Head of caudate nucleus (tissue), 42 donors: Measurements from ENCODE around the gene IMMP2L.
A peak's percentile ranks its signal among the peaks of the same experiment; 100 is the strongest.
"Not testable (repeated sequence)": the region's sequence is repeated elsewhere in the genome, so short reads cannot be mapped to it uniquely, and the experiment has no call there.

Experiments used
- DNase-seq, 42 donors: peaks; one replicate each; pipeline versions ENCODE4 v3.0.0 to v3.0.0-alpha.2; 2020 to 2021; ENCODE audit warnings: mixed read lengths in 7 of 42
- intact Hi-C: fragments of 100-400 bp; cut with DNase I; formaldehyde crosslinking; loops from one replicate; pipeline ENCODE4 v1.15.0; 2022

The IMMP2L gene

DNA sequence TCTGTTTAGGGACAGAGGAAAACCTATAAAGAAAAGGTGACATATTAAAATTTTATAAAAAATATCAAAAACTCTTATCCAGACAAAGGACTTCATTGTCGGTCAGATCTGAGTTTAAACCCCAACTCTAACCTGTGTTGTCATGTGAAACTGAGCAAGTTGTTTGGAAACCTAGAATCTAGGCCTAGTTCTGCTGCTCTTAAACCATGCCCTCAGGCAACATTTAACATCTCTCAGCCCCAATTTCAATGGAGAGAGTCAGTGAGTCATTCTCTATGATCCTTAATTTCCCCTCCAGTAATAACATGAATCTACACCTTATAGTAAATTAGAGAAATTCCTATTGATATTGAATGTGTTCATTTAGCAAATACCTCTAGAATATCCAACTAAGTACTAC, 192.3 kb downstream of the IMMP2L start:
- DNase-seq, result no peak
- intact Hi-C loops, result no loop called here

DNA sequence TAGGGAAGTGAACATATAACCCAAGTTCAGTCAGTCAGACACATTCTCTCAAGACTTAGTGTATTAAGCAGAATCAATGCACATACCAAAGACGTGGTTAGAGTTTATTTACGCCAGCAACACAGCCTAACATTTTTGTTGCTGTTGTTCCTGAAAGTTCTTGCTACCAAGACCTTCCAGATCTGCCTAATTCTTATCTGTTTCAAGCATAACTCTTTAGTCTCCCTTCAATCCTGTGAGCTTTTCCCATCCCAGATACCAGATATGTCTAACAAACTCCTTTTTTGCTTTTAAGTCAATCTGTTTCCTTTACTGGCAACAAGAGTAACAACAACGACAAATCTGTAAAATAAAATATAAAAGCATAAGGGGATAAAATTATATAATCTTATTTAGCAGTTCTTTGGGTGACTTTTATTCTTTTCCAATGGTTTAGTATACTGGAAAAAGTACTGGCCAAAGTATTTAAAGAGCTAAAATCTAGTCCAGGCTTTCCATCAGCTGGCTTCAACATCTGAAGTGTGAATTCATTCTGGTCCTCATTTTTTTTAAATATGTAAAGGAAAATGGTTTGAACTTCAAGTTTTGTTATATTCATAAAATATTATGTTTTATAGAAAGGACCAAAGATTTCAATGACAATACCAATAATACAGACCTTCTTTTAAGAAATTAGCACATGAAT, 193.8 kb downstream of the IMMP2L start:
- DNase-seq, result no peak
- intact Hi-C loops, result no loop called here

DNA sequence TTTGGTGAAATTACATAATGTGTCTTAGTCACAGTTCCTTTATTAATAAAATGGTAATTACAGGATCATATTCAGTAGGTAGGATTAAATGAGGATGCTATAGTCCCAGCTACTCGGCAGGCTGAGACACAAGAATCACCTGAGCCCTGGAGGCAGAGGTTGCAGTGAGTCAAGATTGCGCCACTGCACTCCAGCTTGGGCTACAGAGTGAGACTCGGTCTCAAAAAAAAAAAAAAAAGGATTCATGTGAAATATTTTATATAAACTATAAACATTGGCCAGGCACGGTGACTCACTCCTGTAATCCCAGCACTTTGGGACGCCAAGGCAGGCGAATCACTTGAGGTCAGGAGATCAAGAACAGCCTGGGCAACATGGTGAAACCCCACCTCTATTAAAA, 197.9 kb downstream of the IMMP2L start:
- peak in 19 of 42 donors; percentile 1 to 63 (median 17) for DNase-seq
- intact Hi-C loops, result no loop called here

DNA sequence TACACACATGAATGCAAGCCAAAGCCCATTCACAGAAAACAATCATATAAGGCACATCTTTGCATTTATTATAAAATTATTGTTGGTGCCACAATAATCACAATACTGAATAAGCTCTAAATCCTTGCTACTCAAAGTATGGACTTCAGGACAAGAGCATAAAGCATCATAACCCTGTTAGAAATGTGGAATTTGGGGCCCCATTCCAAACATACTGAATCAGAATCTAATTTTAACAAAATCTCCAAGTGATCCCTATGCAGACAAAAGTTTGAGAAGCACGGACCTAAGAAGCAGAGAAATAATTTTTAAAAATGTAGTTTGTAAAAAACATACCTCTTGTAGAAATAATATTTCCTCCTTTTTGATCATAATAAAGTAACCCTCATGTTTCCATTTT, 199.2 kb downstream of the IMMP2L start:
- DNase-seq, result no peak
- intact Hi-C loops, result no loop called here

DNA sequence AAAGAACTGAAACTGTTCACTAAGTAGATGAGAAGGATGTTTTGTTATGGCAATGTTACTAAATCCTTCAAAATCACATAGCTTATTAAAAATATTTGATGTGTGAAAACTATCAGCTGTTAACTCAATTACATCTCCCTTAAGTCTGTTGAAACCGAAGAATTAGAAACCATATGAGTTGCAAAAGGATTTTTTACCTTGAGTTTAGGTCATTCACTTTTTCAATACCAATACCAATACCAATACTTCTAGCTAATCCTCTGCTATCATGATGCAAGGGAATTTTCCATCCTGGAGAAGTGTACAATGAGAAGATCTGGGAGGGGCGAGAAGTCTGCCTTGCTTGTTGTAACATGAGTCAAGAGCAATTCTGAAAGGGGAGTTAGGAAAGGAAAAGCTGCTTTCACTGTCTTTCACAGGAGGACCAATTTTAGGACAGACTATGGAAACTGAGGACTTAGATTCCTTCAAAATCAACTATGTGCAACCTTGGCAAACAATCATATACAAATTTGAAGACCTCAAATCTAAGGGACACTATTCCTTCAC, 199.7 kb downstream of the IMMP2L start:
- DNase-seq, result no peak

DNA sequence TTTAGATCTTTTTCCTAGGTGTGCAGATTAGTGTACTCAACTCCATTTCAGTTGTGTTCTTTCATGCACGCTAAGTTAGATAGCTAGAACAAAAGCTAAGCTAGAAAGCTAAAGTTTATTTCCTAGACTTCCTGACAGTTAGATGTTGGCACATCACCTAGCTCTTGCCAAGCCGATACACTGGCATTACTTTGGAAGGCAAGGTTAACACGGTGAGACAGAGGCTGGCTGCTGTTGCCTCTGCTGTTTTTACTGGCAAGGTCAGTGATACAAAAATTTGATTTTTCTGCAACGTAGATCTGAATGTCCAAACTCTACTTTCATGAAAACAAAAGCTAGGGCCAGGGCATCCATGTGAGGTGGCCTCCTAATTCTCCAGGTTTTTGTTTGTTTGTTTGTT, 203.4 kb downstream of the IMMP2L start:
- intact Hi-C loops, result no loop called here
- no peak for DNase-seq

More for the DNA sequence above, 199.7 kb downstream of the IMMP2L start:
- intact Hi-C loops, result no loop called here

DNA sequence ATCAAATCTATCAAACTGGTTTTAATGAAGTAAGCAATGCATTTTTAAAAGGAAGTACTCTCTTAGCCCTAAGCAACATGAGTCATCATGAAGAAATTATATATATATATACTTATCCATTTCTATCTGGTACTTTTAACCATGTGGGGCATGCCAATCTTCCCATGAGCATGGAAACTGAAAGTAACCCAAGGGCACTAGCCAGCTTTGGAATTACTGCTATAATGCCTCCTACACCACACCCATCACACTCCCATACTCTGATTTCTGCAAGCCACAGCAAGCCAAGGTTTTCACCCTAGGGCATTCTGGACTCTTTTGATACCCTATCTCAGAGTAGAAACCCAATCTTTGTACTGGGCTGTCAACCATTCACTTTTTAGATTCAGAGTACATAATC, 204.6 kb downstream of the IMMP2L start:
- no peak for DNase-seq
- intact Hi-C loops, result no loop called here

DNA sequence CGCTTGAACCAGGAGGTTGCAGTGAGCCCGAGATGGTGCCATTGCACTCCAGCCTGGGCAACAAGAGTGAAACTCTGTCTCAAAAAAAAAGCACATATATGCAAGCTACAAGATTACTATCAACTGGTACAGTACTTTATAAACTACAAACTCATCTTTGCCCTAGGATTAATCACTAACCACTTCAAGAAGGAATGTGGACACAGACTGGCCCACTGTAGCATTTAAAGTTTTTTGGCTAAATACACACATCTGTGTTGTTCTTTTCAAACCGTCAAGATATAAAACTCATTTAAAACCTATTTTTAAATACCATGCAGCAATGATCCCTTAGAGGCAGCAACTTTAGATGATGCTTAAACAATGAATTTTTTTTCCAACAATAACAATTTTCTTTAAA, 205.4 kb downstream of the IMMP2L start:
- intact Hi-C loops, result no loop called here
- DNase-seq, result no peak

DNA sequence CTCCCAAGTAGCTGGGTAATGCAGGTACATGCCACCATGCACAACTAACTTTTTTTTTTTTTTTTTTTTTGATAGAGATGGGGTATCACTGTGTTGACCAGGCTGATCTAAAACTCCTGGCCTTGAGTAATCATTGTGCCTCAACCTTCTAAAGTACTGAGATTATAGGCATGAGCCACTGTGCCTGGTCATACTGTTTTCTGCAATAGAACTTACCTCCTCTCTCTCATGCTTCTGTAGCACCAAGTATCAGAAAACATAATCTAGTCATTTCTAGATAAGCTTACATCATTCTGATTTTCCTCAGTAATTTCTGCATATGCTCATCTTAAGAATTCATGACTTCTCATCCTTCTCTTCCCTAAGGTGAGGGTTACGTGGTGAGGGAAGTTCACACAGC, 210.0 kb downstream of the IMMP2L start:
- intact Hi-C loops, result no loop called here
- DNase-seq, result no peak

DNA sequence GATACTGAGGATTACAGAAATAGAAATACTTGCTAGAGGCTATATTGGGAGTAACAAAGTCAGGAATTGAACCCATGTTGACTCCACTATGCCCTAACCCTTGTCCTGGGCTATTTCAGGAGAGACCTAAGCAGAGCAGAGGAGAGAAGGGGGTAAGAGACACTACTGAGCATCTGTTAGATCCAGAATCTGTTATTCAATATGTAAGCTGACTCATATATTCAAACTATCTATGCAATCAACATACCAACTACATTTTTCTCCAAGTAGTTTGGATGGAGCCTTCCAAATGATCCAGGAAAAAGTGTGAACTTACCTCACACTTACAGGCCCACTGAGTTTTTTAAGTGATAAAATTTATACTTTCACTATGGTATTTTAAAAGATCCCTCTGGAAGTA, 216.1 kb downstream of the IMMP2L start:
- intact Hi-C loops, result no loop called here
- no peak for DNase-seq

DNA sequence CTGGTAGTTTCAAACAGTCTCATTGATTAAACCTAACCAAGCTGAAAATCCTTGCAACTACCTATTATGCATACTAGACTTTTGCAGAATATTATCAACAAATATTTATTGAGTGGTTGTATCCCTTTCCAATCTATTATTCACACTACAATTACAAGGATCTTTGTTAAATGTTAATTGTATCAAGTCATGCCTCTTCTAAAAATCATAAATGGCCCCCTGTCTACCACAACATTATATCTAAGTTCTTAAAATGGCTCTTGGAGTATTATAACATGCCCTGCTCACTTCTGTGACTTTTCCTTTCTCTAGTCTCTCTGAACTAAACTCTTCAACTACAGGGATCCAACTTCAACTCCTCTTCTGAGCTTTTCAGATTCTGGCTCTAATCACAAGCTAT, 219.3 kb downstream of the IMMP2L start:
- intact Hi-C loops, result no loop called here
- DNase-seq, result no peak

DNA sequence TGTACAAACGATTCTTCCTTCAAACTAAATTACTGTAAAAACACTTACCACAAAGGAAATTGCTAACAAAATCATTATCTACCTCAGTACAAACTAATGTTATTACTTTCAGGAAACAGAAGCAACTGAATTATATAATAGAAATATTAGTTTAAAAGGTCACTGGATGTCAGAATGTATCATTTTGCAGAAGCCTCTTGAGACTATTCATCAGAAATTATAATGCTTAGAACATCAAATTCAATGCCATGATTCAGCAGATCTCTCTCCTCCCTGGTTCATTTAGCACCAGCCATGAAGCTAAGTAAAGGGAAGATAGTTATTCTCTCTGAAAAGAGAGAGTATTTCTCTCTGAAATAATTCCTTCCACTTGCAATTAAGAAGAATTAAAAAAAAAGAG, 223.3 kb downstream of the IMMP2L start:
- DNase-seq, result no peak
- intact Hi-C loops, result no loop called here

DNA sequence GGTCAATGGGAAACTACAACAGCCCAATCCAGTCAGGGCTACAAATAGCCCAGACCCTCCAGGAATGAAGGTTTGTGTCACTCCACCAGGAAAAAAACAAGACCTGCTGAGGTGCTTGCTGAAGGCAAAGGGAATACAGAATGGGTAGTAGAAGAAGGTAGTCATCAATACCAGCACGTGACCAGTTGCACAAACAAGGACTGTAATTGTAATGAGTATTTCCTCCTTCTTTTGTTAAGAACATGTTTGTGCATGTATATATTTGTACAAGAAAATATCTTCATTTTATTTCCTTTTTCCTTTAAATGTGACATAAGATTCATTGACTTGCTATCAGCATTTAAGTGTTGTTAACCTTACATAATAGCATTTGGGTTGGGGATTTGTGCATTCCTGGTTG, 229.3 kb downstream of the IMMP2L start:
- intact Hi-C loops, result no loop called here
- DNase-seq, result no peak

DNA sequence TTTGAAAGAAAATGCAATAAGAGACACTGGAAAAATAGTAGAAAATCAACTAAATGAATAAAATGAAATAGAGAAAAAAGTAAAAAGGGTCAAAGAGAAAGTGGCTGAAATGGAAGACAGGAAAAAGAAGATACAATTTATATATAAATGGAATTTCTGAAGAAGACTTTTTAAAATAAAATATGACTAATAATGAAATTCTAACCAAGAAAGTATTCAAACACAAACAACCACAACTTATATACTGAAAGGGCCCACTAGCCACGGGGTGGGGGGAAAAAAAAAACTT, 232.1 kb downstream of the IMMP2L start:
- intact Hi-C loops, result no loop called here
- DNase-seq, result no peak

DNA sequence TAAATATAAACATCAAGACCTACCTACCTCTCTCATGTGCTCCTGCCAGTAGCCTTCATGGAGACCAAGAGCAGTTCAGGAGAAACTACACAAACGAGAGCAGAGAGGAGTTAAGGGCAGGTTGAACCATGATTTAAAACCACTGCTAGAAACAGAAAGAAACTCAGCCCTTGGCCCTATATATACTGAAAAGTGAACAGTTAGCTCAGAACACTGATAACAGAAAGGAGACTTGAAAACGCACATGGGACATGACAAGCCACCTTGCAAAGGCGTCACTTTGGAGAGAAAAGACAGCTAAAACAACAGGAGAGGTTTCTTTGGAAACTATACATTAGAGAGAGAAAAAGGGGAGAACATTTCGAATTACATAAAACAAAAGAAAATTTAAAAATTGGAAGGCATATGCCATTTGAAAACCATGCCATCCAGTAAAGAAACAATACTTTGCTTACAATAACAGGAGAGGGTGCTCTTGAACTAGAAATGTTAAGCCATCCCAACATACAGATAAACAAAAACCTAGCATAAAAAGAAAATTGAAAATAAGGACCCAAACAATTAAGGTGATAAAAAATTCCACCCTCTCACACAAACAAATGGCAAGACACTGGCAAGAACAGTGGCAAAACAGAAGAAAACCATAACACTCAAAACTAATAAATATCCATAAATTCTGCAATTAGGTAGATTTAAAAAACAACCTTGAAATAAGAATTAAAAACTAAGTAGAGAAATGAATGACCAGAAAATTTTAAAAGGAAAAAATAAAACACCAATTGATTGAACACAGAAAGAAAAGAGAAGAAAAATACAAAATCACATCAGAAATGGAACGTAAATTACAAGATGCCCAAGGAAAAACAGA, 232.7 kb downstream of the IMMP2L start:
- intact Hi-C loops, result no loop called here
- no peak for DNase-seq

DNA sequence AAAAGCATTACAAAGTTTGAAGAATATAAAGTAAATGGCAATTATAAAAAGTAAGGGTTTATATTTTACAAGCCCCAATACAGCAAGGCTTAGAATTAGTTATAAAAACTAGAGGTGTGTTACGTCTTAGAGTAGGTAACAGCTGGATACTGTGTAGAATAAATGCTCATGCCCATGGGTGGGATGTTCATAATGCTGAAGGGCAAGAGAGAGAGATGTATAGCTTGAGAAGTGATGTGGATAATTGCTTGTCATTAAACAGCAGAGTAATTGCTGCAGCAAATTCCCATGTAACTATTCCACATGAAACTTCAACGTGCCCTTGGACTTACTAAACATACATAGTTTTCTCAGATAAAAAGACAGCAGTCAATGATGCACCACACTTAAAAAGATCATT, 233.8 kb downstream of the IMMP2L start:
- intact Hi-C loops, result no loop called here
- no peak for DNase-seq

DNA sequence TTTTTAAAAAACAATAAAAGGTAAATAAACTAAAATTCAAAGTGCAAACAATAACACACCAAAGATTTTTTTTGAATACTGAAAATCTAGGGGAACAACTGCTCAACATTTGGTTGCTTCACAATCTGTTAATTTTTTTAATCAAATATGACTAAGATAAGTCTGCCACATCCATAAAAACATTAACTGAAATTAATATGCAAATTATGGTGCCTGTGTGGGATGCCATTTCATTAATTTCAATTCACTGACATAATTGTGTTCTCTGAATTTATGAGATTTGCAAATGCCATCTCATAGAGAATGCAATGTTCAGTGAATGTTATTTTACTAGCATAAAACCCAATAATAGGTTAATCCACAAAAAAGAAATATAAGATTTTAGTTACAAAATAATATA, 237.5 kb downstream of the IMMP2L start:
- intact Hi-C loops, result no loop called here
- DNase-seq, result no peak

DNA sequence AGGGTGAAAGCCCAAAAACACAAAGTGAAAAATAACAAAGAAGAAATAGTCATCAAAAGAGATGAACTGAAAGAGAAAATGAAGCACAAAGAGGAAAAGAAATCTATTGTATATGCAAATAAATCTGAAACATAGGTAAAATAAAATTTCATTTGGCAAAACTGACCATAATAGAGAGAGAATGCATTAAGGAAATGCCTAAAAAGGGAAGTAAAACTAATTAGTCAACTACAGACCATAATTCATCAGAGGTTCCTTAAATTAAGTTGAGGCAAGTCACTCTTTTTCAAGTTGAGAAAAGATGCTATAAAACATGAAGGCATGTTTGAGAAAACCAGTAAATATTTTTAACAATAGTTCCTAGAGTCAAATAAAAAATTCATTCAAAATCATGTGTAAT, 238.1 kb downstream of the IMMP2L start:
- no peak for DNase-seq
- intact Hi-C loops, result no loop called here

DNA sequence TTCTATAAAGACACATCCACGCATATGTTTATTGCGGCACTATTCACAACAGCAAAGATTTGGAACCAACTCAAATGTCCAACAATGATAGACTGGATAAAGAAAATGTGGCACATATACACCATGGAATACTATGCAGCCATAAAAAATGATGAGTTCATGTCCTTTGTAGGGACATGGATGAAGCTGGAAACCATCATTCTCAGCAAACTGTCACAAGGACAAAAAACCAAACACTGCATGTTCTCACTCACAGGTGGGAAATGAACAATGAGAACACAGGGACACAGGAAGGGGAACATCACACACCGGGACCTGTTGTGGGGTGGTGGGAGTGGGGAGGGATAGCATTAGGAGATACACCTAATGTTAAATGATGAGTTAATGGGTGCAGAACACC, 238.6 kb downstream of the IMMP2L start:
- DNase-seq, result not testable (repeated sequence)

DNA sequence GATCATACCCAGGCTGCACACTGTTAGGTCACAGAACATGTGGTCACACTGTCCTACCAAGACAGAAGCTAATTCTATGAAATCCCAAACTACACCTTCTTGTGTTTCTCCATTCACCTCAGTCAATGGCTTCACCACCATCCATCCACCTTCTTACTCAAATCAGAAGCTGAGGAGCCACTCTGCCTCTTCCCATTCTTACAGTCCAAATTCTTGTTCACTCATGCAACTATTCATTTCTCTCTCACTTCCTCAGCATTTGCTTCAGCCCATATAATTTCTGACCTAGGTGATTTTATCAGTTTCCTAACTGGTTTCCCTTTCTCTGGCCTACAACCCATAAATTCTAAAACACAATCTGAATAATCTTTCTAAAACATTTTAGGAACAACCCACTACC, 242.2 kb downstream of the IMMP2L start:
- intact Hi-C loops, result no loop called here
- DNase-seq, result no peak

More for the DNA sequence above, 238.6 kb downstream of the IMMP2L start:
- intact Hi-C loops, result not testable (repeated sequence)

DNA sequence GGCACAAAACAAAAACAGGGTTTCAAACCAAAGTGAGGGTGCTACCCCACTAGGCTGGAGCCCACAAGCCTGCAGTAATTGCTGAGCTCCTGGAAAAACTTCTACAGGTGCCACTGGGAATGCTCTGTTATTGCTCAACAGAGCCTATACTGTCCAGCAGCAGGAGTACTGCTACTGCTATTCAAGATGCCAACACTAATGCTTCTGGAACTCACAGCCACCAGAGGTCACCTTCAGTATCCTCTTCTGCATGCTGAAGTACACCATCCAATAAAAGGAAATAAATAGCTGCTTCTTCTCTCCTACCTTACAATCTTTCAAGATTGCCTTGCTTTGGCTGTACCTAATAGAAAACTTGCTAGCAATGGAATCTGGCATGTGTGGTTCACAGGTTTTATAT, 249.3 kb downstream of the IMMP2L start:
- no peak for DNase-seq
- intact Hi-C loops, result no loop called here
